Epithelial cell of esophagus (primary cell): ENCODE data around the gene HOXB7.

Experiments used
- DNase-seq: peaks from one replicate; pipeline ENCODE4 v3.0.0; 2010; ENCODE audit warnings: low read depth
- H3K4me3 ChIP-seq: 2 replicates; pipeline ENCODE4 v1.5.1; 2011; ENCODE audit warnings: mild to moderate bottlenecking, low read length, control low read depth
- TF ChIP-seq, protein P1 (sequence below): IDR thresholded peaks from 2 replicates; pipeline ENCODE4 v1.5.1; 2011; ENCODE audit warnings: low read depth, mild to moderate bottlenecking, low read length, control low read depth, inconsistent platforms; ENCODE audit not compliant: insufficient read depth; ENCODE audit errors: missing control alignments

The HOXB7 gene

DNA sequence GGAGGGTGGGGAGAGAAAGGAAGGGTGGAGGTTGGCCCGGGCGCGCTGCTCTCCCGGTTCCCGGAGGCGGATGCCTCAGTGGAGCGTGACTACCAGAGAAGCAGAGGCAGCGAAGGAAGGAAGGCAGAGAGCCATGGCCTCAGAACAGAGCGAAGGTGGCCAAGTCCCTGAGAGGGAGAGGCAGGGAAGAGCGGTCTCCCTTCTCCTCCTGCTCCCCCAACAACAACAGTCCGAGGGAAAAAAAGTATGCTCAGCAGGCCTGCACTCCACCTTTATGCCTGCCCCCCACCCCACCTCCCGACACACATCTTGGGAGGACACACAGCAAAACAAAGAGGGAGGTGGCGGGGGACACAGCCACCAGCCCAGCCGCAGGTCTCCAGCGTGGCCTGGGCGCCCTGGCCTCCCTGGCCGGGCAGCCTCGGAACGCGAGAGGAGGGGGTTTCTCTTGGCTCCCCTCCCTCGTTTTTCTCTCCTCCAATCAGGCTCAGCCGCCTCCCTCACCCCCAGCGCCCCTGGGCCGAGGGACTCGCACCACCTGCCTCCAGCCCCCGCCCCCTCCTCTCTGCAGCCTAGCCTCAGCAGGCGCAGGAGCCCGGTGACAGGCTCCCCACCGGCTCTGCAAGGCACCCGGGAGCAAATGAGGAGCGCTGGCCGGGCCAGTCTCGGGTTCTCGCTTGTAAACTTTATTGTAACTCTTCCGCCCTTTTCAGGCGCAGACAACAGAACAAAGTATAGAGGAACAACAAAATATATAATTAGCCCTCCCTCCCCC, 1.1 kb upstream of the HOXB7 start:
- TF ChIP-seq, protein P1, sequence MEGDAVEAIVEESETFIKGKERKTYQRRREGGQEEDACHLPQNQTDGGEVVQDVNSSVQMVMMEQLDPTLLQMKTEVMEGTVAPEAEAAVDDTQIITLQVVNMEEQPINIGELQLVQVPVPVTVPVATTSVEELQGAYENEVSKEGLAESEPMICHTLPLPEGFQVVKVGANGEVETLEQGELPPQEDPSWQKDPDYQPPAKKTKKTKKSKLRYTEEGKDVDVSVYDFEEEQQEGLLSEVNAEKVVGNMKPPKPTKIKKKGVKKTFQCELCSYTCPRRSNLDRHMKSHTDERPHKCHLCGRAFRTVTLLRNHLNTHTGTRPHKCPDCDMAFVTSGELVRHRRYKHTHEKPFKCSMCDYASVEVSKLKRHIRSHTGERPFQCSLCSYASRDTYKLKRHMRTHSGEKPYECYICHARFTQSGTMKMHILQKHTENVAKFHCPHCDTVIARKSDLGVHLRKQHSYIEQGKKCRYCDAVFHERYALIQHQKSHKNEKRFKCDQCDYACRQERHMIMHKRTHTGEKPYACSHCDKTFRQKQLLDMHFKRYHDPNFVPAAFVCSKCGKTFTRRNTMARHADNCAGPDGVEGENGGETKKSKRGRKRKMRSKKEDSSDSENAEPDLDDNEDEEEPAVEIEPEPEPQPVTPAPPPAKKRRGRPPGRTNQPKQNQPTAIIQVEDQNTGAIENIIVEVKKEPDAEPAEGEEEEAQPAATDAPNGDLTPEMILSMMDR = no peak
- DNase-seq = no peak
- no peak overlapping the region for H3K4me3 ChIP-seq

DNA sequence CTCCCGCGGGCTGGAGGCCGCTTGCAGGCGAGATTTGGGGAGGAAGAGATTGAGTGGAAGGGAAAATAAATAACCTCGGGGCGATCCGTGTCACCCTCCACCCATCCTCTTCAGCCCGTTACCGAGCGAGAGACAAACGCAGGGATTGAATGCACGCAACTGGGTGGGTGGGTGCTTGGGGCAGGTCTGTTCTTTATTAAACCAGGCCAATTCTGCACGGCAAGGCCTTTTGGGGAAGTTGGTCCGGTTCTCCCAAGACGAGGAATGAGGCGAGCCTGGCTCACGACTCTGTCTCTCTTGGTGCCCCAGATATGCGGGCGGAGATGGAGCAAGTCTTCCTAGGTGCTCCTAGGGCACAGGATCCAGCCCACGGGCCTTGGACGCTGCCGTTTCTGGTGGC, 396 bp upstream of the HOXB7 start:
- H3K4me3 ChIP-seq = no peak overlapping the region
- DNase-seq = no peak
- TF ChIP-seq, protein P1 = no peak

DNA sequence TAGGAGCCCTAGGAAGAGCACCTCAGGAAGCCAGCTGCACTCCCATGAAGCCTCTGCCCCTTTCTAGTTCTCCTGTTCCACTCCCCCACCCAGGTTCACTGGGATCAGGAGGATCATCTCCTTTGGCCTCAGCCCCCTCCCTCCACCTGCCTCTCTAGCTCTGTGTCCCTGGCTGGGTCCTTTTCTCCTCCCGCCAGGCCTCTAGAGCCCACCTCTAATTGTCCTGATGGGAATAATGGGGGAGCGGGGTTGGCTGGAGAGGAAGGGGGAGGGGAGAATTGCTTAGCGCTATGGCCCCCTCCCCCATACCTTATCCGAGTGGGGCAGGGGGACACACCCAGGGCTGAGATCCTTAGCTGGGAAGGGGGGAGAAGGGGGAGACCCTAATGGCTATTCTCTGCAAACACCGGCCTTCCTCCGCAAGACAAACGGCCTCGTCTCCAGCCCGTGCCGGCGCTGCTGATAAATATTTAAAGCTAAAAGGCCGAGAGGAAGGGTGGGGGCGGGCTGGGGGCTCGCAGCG, 997 bp downstream of the HOXB7 start:
- no peak for DNase-seq
- no peak overlapping the region for H3K4me3 ChIP-seq
- TF ChIP-seq, protein P1 = no peak

DNA sequence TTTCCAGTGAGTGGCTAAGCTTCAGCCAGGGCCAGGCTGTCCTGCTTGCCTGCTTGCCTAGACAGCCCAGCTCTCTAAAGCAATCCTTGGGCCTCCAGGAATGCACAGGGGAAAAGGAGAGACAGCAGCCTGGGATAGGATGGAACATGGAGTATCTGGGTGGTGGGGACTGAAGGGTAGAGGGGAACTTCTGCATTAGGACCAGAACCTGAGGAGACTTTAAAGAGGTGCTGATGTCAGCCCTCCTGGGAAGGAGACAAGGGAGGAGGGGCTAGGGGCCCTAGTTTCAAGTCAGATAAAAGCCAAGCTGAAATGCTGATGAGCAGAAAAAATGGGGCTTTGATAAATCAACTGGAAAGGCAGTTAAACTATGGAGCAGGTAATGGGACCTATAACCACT, 1.8 kb downstream of the HOXB7 start:
- H3K4me3 ChIP-seq = no peak overlapping the region
- TF ChIP-seq, protein P1 = no peak
- DNase-seq = no peak

- no peak for DNase-seq
- no peak overlapping the region for H3K4me3 ChIP-seq
- TF ChIP-seq, protein P1 = no peak
Measured at GRCh38 chr17:48608494-48608834, 2.4 kb downstream of the HOXB7 start.

- TF ChIP-seq, protein P1 = no peak
- no peak overlapping the region for H3K4me3 ChIP-seq
Measured at GRCh38 chr17:48606892-48607614, 3.8 kb downstream of the HOXB7 start.

More at GRCh38 chr17:48606892-48607614, 3.8 kb downstream of the HOXB7 start:
- DNase-seq = no peak
